Activated T-cell treated with anti-CD3 and anti-CD28 coated beads for 4 hours (primary cell): ENCODE data around the gene NPY4R.
"Not testable (repeated sequence)": the region's sequence is repeated elsewhere in the genome, so short reads cannot be mapped to it uniquely, and the experiment has no call there.

ENCODE experiments used
- DNase-seq: peaks from one replicate; pipeline ENCODE4 v3.0.0-alpha.2; 2020

The NPY4R gene

GRCh38 chr10:46455992-46456391 lies 9.8 kb downstream of the NPY4R start:
- not testable (repeated sequence) for DNase-seq

DNA sequence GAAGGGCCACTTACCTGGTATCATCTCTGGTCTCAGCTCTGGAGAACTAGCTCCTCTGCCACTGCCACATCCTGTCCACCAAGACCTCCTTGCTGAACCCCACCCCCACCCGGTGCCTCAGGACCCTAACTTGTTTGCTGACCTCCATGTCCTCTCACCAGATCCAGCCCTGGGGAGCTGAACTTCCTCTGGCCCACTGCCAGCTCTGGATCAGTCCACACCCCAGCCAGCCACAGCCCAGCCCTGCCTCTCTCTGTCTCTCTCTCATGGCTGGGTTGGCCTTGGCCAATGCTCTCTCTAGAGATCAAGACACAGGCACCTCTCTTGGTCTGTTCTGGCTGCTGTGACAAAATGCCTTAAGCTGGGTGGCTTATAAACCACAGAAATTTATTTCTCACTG lies 14.4 kb downstream of the NPY4R start:
- DNase-seq, result not testable (repeated sequence)

GRCh38 chr10:46450829-46451228 lies 14.9 kb downstream of the NPY4R start:
- DNase-seq, result not testable (repeated sequence)

GRCh38 chr10:46447439-46447838 lies 18.3 kb downstream of the NPY4R start:
- DNase-seq, result not testable (repeated sequence)

DNA sequence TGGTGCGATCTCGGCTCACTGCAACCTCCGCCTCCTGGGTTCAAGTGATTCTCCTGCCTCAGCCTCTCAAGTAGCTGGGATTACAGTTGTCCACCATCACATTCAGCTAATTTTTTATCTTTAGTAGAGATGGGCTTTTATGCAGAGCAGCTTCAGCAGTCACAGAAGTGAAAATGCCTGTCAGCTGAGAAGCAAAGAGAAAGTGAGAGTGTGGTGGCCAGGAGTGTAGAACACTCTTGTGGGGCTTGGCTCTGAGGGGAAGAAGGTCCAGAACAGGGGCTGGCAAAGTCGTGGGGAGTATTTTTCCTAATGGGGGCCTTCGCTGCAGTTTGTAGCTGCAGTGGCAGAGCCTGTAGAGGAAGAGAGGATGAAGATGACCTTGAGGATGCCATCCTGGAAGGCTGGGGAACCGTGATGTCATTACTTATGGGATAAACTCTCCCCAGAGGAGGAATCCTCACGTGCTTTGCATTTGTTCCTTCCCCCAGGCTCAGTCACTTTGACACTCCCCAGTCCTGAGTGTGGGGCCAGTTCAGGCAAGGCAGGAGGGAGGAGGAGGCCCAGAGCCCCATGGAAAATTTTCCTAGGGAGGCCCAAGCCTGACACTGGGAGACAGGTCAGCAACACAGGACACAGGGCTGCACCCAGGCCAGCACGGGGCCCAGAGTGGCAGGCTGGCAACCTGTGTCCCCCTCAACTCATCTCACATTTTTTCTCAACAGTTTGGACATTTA lies 20.2 kb downstream of the NPY4R start:
- not testable (repeated sequence) for DNase-seq

- not testable (repeated sequence) for DNase-seq
Measured at GRCh38 chr10:46443422-46443821, 22.3 kb downstream of the NPY4R start.

- not testable (repeated sequence) for DNase-seq
Measured at GRCh38 chr10:46442706-46443275, 23.0 kb downstream of the NPY4R start.

- DNase-seq, result not testable (repeated sequence)
Measured at GRCh38 chr10:46441837-46442278, 23.9 kb downstream of the NPY4R start.

- DNase-seq, result not testable (repeated sequence)
Measured at GRCh38 chr10:46440942-46441341, 24.8 kb downstream of the NPY4R start.

GRCh38 chr10:46423550-46423949 lies 42.2 kb downstream of the NPY4R start:
- not testable (repeated sequence) for DNase-seq

- DNase-seq, result not testable (repeated sequence)
Measured at GRCh38 chr10:46419570-46420379, 46.0 kb downstream of the NPY4R start.

DNA sequence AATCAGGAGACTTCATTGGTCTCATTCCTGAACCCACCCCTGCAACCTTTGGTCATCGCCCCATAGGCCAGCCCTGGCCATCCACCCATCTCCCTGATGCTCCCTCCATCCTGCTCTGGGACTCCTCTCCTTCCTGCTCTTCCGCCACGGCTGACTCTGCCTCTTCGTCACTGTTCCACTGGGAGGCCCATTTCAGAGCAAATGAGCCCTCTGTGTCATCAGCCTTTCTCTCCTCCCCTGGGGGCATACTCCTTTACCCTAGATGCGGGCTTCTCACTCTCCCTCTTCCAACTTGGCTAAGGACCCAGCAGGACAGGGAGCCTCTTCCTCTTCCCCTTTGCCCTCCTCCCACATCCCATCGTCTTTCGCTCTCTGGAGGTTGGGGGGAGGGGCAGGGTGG lies 47.5 kb downstream of the NPY4R start:
- DNase-seq, result not testable (repeated sequence)

GRCh38 chr10:46415291-46415690 lies 50.5 kb downstream of the NPY4R start:
- not testable (repeated sequence) for DNase-seq

- not testable (repeated sequence) for DNase-seq
Measured at GRCh38 chr10:46412665-46413064, 53.1 kb downstream of the NPY4R start.

- not testable (repeated sequence) for DNase-seq
Measured at GRCh38 chr10:46411123-46411522, 54.6 kb downstream of the NPY4R start.
